HG03196 (cell line): ENCODE data around the gene ARHGAP26.

Experiments
- ATAC-seq: cut with Tn5 transposase; IDR thresholded peaks from one replicate; pipeline ENCODE4 v1.9.1; 2021; ENCODE audit not compliant: unreplicated experiment

The ARHGAP26 gene

GRCh38 chr5:143152445-143152844, 382.3 kb downstream of the ARHGAP26 start:
- no peak for ATAC-seq

- ATAC-seq: no peak
Measured at GRCh38 chr5:143153332-143154119, 383.3 kb downstream of the ARHGAP26 start.

GRCh38 chr5:143154510-143155370, 384.6 kb downstream of the ARHGAP26 start:
- ATAC-seq: no peak

- ATAC-seq: no peak
Measured at GRCh38 chr5:143155455-143155854, 385.3 kb downstream of the ARHGAP26 start.

- no peak for ATAC-seq
Measured at GRCh38 chr5:143156086-143156485, 385.9 kb downstream of the ARHGAP26 start.

- no peak for ATAC-seq
Measured at GRCh38 chr5:143156572-143156971, 386.4 kb downstream of the ARHGAP26 start.

GRCh38 chr5:143159031-143159430, 388.9 kb downstream of the ARHGAP26 start:
- ATAC-seq: no peak

- ATAC-seq: no peak
Measured at GRCh38 chr5:143161885-143162540, 391.8 kb downstream of the ARHGAP26 start.

- no peak for ATAC-seq
Measured at GRCh38 chr5:143162810-143163209, 392.6 kb downstream of the ARHGAP26 start.

- no peak for ATAC-seq
Measured at GRCh38 chr5:143164557-143164956, 394.4 kb downstream of the ARHGAP26 start.

GRCh38 chr5:143165049-143165880, 395.1 kb downstream of the ARHGAP26 start:
- ATAC-seq: no peak

GRCh38 chr5:143166090-143166489, 395.9 kb downstream of the ARHGAP26 start:
- ATAC-seq: no peak

- ATAC-seq: peak; percentile 41
Measured at GRCh38 chr5:143166661-143167420, 396.7 kb downstream of the ARHGAP26 start.

- no peak for ATAC-seq
Measured at GRCh38 chr5:143168171-143168741, 398.1 kb downstream of the ARHGAP26 start.

GRCh38 chr5:143168921-143169810, 399.0 kb downstream of the ARHGAP26 start:
- no peak for ATAC-seq

GRCh38 chr5:143170104-143170503, 399.9 kb downstream of the ARHGAP26 start:
- no peak for ATAC-seq

GRCh38 chr5:143170977-143171376, 400.8 kb downstream of the ARHGAP26 start:
- ATAC-seq: no peak

GRCh38 chr5:143172739-143173138, 402.6 kb downstream of the ARHGAP26 start:
- ATAC-seq: no peak
